Keratinocyte (primary cell): ENCODE results near the gene SNX30. TPM values are rescaled to one million over a fixed set of nuclear protein-coding genes. Genes with fewer than 3 reads are reported as not detected.

Source experiments
- DNase-seq: peaks from one replicate; pipeline ENCODE4 v3.0.0-alpha.2; 2011; ENCODE audit warnings: low read depth, missing footprints, low spot score
- FAIRE-seq: peaks from 2 replicates; lab custom pipeline; 2011; peaks lifted over from hg19 to GRCh38; lab: Jason Lieb, UNC
- H2AFZ ChIP-seq: 2 replicates; pipeline ENCODE4 v1.6.0; 2012; ENCODE audit warnings: low read length, control low read depth, inconsistent platforms; ENCODE audit not compliant: control insufficient read depth
- H3K27ac ChIP-seq: 2 replicates; pipeline ENCODE4 v1.5.1; 2011; ENCODE audit warnings: low read length; ENCODE audit not compliant: control insufficient read depth, insufficient read depth
- H3K27me3 ChIP-seq: 3 replicates; pipeline ENCODE4 v1.6.0; 2011; ENCODE audit warnings: low read length; ENCODE audit not compliant: control insufficient read depth, insufficient read depth; ENCODE audit errors: extremely low read depth
- H3K36me3 ChIP-seq, 2 experiments: 2 replicates in 1 of 2; 3 replicates in 1 of 2; pipeline ENCODE4 v1.5.1; 2011; ENCODE audit warnings: low read length in 2 of 2, mild to moderate bottlenecking in 1 of 2; ENCODE audit not compliant: control insufficient read depth in 2 of 2, insufficient read depth in 2 of 2; ENCODE audit errors: extremely low read depth in 1 of 2
- H3K4me1 ChIP-seq: 3 replicates; pipeline ENCODE4 v1.5.1; 2011; ENCODE audit warnings: low read length; ENCODE audit not compliant: control insufficient read depth, insufficient read depth; ENCODE audit errors: extremely low read depth
- H3K4me2 ChIP-seq: 3 replicates; pipeline ENCODE4 v1.6.0; 2011; ENCODE audit warnings: low read depth, low read length; ENCODE audit not compliant: control insufficient read depth, insufficient read depth; ENCODE audit errors: extremely low read depth
- H3K4me3 ChIP-seq, 3 experiments: fragments of 200-600 bp in 1 of 3; sonication (generic) in 1 of 3; 2 replicates in 2 of 3; 3 replicates in 1 of 3; pipeline ENCODE4 v1.5.1; 2011 to 2016; ENCODE audit warnings: low read length in 3 of 3, mild to moderate bottlenecking in 3 of 3, control low read depth in 2 of 3, inconsistent platforms in 1 of 3, low read depth in 1 of 3, mixed read lengths in 1 of 3, mixed run types in 1 of 3, moderate library complexity in 1 of 3; ENCODE audit not compliant: control insufficient read depth in 2 of 3, insufficient read depth in 2 of 3; ENCODE audit errors: extremely low read depth in 1 of 3
- H3K79me2 ChIP-seq: 2 replicates; pipeline ENCODE4 v1.6.0; 2012; ENCODE audit warnings: low read length; ENCODE audit not compliant: control insufficient read depth, insufficient read depth
- H3K9ac ChIP-seq: 3 replicates; pipeline ENCODE4 v1.6.0; 2011; ENCODE audit warnings: low read length; ENCODE audit not compliant: control insufficient read depth, insufficient read depth; ENCODE audit errors: extremely low read depth
- H3K9me1 ChIP-seq: 3 replicates; pipeline ENCODE4 v1.6.0; 2011; ENCODE audit warnings: low read length; ENCODE audit not compliant: control insufficient read depth, insufficient read depth; ENCODE audit errors: extremely low read depth
- H3K9me3 ChIP-seq: 2 replicates; pipeline ENCODE4 v1.5.1; 2012; ENCODE audit warnings: low read depth, low read length; ENCODE audit not compliant: control insufficient read depth
- H4K20me1 ChIP-seq: 3 replicates; pipeline ENCODE4 v1.6.0; 2011; ENCODE audit warnings: low read length; ENCODE audit not compliant: control insufficient read depth, insufficient read depth; ENCODE audit errors: extremely low read depth
- CTCF ChIP-seq, 3 experiments: IDR thresholded peaks in 1 of 3; conservative IDR thresholded peaks in 1 of 3; optimal IDR thresholded peaks in 1 of 3; 2 replicates in 2 of 3; 3 replicates in 1 of 3; pipeline versions ENCODE3 to v1.5.1; 2011; ENCODE audit warnings: low read length in 3 of 3, mild to moderate bottlenecking in 3 of 3, moderate library complexity in 2 of 3, control low read depth in 1 of 3, inconsistent platforms in 1 of 3; ENCODE audit not compliant: insufficient read depth in 2 of 3; ENCODE audit errors: extremely low read depth in 1 of 3
- EZH2 ChIP-seq: IDR thresholded peaks from one replicate; pipeline ENCODE4 v1.6.1; 2012; ENCODE audit warnings: inconsistent platforms, mild to moderate bottlenecking, low read length, moderate library complexity
- dilution Hi-C: fragments of 300-500 bp; cut with MboI; formaldehyde crosslinking; loops from one replicate; pipeline ENCODE4 v1.7.0; 2020; ENCODE audit warnings: low sequenced_read_pairs; ENCODE audit not compliant: extremely low pct_ligation_motif_present
- polyA plus RNA-seq, 5 experiments: library from polyadenylated mRNA; depleted of rRNA in 3 of 5; stranded (reverse) in 3 of 5; stranded (forward) in 1 of 5; unstranded in 1 of 5; fragments of >200 nt; gene quantifications; 1 replicate in 1 of 5; 2 replicates in 3 of 5; 3 replicates in 1 of 5; pipeline versions ENCODE4 v1.2.1 to v1.2.3, GENCODE V29; 2011 to 2012; ENCODE audit warnings: missing spikeins in 2 of 5, low read depth in 1 of 5, low replicate concordance in 1 of 5

Gene SNX30
- polyA plus RNA-seq, 1 donor (not counting 4 experiments of a cell fraction or from before 2014, with no cell fraction given): 9.0 TPM

GRCh38 chr9:112789891-112790774, 39.6 kb downstream of the SNX30 start:
- peaks cover 14% of the 10 kb centered on the region for H3K79me2 ChIP-seq
- no peak for FAIRE-seq

GRCh38 chr9:112792670-112793069, 42.1 kb downstream of the SNX30 start:
- H3K4me1 ChIP-seq: peaks cover 7% of the 10 kb centered on the region
- DNase-seq: no peak
- dilution Hi-C loops: no loop called here
- peaks cover 15% of the 10 kb centered on the region for H3K79me2 ChIP-seq
- TF ChIP-seq EZH2: no peak
- no peak for TF ChIP-seq CTCF (optimal IDR thresholded peaks at IDR 0.05 in 1 of 3, IDR thresholded peaks at IDR 0.05 in 1 of 3, conservative IDR thresholded peaks at IDR 0.05 in 1 of 3; ENCODE audit: extremely low read depth in 1 of 3, insufficient read depth in 2 of 3, low read length in 3 of 3)
- no peaks in the 10 kb centered on the region for H4K20me1 ChIP-seq
- no peak overlapping the region for H3K4me2 ChIP-seq
- no peak overlapping the region for H3K27ac ChIP-seq
- no peak overlapping the region for H2AFZ ChIP-seq
- no peak overlapping the region for H3K9ac ChIP-seq
- no peaks in the 10 kb centered on the region for H3K9me1 ChIP-seq
- H3K9me3 ChIP-seq: no peaks in the 10 kb centered on the region
- FAIRE-seq: no peak
- H3K36me3 ChIP-seq: peaks cover 0 to 2% of the 10 kb centered on the region in 2 experiments
- no peaks in the 10 kb centered on the region for H3K27me3 ChIP-seq
- H3K4me3 ChIP-seq: no peak overlapping the region

More at GRCh38 chr9:112789891-112790774, 39.6 kb downstream of the SNX30 start:
- Histone ChIP-seq H3K9me3 (no peaks in the 10 kb centered on the region), H4K20me1 (no peaks in the 10 kb centered on the region), H3K27ac (no peak overlapping the region), H3K9me1 (no peaks in the 10 kb centered on the region), H3K27me3 (no peaks in the 10 kb centered on the region), H3K36me3 (no peaks in the 10 kb centered on the region), H3K4me1 (peaks cover 7% of the 10 kb centered on the region), H3K4me2 (no peak overlapping the region), H3K9ac (no peak overlapping the region), H2AFZ (no peak overlapping the region), H3K4me3 (no peak overlapping the region)
- dilution Hi-C loops: no loop called here
- TF ChIP-seq CTCF (optimal IDR thresholded peaks at IDR 0.05 in 1 of 3, IDR thresholded peaks at IDR 0.05 in 1 of 3, conservative IDR thresholded peaks at IDR 0.05 in 1 of 3; ENCODE audit: extremely low read depth in 1 of 3, insufficient read depth in 2 of 3, low read length in 3 of 3) (no peak), EZH2 (no peak)
- DNase-seq: no peak
